Mucosa of rectum (tissue), 2 donors: ENCODE data around the gene FNDC7.
A peak's percentile ranks its signal among the peaks of the same experiment; 100 is the strongest.
"Not testable (repeated sequence)": the region's sequence is repeated elsewhere in the genome, so short reads cannot be mapped to it uniquely, and the experiment has no call there.

Experiments used
- H3K27ac ChIP-seq, 2 donors: one replicate each; pipeline ENCODE4 v1.7.0; 2013; ENCODE audit warnings: inconsistent platforms in 2 of 2, low read depth in 2 of 2, low read length in 2 of 2
- H3K27me3 ChIP-seq, 2 donors: one replicate each; pipeline ENCODE4 v1.7.0; 2013; ENCODE audit warnings: low read length in 2 of 2; ENCODE audit not compliant: control insufficient read depth in 2 of 2, insufficient read depth in 2 of 2
- H3K36me3 ChIP-seq, 2 donors: one replicate each; pipeline ENCODE4 v1.7.0; 2013; ENCODE audit warnings: low read length in 2 of 2; ENCODE audit not compliant: control insufficient read depth in 2 of 2, insufficient read depth in 2 of 2
- H3K4me1 ChIP-seq, 2 donors: one replicate each; pipeline ENCODE4 v1.7.0; 2013; ENCODE audit warnings: low read length in 2 of 2, mild to moderate bottlenecking in 1 of 2; ENCODE audit not compliant: control insufficient read depth in 2 of 2, insufficient read depth in 2 of 2
- H3K4me3 ChIP-seq, 2 donors: one replicate each; pipeline ENCODE4 v1.7.0; 2013; ENCODE audit warnings: low read length in 2 of 2
- H3K9ac ChIP-seq, 2 donors: one replicate each; pipeline ENCODE4 v1.7.0; 2013; ENCODE audit warnings: low read length in 2 of 2, low read depth in 1 of 2, mild to moderate bottlenecking in 1 of 2
- H3K9me3 ChIP-seq, 2 donors: one replicate each; pipeline ENCODE4 v1.7.0; 2013; ENCODE audit warnings: low read length in 2 of 2; ENCODE audit not compliant: control insufficient read depth in 2 of 2
- donor health status: healthy.
- donor health status: Normal muscosa, but diverticular disease.

FNDC7 gene

DNA sequence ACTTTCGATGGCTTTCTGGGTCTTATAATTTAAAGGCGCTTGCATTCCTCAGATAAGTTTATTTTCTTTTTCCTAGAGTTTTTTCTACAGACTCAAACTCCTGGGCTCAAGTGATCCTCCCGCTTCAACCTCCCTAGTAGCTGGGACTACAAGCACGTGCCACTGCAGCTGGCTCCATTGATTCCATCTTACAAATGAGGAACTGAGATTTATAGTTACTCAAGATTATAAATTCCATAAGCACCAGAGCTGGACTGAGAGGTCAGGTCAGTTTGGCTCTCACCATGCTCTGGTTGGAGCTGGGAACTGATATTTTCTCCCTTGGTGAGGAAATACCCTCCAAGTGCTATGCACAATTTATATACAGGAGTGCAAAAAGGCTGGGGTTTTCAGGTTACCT, 34.0 kb upstream of the FNDC7 start:
- Histone ChIP-seq H3K9me3 (no peaks in the 10 kb centered on the region), H3K4me3 (no peak overlapping the region)

DNA sequence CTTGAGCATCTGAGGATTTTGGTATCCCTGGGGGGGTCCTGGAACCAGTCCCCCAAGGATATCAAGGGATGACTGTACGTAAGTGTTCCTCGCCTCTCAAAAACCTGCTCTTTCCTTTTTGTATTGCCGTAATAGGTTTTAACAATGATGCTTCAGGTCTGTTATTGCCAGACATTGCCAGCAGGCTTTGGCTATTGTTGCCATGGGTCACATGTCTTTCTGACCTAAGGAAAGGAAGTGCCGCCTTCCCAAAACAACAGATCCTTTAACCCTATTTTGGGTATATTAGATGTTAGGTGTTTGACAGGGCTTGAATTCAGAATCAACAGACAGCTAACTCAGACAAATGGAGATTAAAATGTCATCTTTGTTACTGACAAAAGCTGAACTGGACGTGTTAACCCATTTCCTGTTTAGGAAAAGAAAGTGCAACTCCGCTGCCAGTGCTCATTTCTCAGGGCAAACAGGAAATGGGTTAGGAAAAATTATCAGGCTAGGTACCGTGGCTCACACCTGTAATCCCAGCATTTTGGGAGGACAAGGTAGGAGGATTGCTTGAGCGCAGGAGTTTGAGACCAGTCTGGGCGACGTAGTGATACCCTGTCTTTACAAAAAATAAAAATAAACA, 33.0 kb upstream of the FNDC7 start:
- no peak overlapping the region for H3K27ac ChIP-seq
- H3K9ac ChIP-seq = peak overlapping the region in 1 of 2 donors; percentile 24
- peak overlapping the region in 1 of 2 donors; percentile 50 for H3K4me3 ChIP-seq

More for the DNA sequence above, 34.0 kb upstream of the FNDC7 start:
- H3K4me1 ChIP-seq = no peaks in the 10 kb centered on the region
- H3K36me3 ChIP-seq = no peaks in the 10 kb centered on the region
- no peak overlapping the region for H3K27ac ChIP-seq
- H3K9ac ChIP-seq = no peak overlapping the region
- no peaks in the 10 kb centered on the region for H3K27me3 ChIP-seq

DNA sequence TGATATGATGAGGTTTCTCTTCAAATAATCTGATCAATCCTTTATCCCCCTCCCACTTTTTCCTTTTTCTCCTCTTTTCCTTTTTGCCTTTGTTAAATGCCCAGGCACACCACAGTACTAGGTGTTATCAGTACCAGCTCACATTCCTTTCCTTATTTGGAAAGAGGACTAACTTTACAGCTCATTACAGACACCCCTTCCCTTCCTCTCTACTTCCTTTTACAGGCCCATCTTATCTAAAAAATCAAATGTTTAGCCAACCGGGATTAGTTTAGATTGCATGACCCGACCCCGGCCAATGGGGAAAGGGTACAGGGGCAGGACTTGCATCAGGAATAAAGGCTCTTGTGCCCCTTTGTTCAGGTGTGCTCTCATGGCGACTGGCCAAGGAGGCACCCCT, 31.0 kb upstream of the FNDC7 start:
- H3K9me3 ChIP-seq, H3K27ac ChIP-seq, H3K4me1 ChIP-seq: not testable (repeated sequence)

More for the DNA sequence above, 33.0 kb upstream of the FNDC7 start:
- Histone ChIP-seq H3K9me3 (no peaks in the 10 kb centered on the region), H3K27me3 (no peaks in the 10 kb centered on the region), H3K36me3 (no peaks in the 10 kb centered on the region), H3K4me1 (no peaks in the 10 kb centered on the region)

DNA sequence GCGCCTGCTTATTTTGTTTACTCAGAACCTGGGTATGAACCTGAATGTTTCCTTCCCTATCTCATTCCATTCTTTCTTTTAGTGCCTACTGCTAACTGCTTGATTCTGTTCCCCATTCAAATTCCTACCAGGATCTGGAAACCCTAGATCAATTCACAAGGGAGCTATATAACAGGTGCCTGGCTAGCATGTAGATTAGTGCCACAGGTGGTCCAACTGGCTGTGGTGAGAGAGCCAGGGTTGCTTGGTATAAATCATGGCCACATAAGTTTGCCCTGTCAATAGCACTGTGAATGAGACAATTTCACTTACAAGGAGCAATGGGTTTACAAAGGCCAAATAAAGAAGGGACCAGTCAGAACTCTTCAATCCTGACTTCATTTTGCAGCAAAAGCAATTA, 27.2 kb upstream of the FNDC7 start:
- Histone ChIP-seq H3K9me3 (no peaks in the 10 kb centered on the region), H3K9ac (no peak overlapping the region), H3K27ac (no peak overlapping the region), H3K4me3 (no peak overlapping the region), H3K27me3 (no peaks in the 10 kb centered on the region), H3K36me3 (no peaks in the 10 kb centered on the region), H3K4me1 (no peaks in the 10 kb centered on the region)

More for the DNA sequence above, 31.0 kb upstream of the FNDC7 start:
- not testable (repeated sequence) for H3K9ac ChIP-seq, H3K4me3 ChIP-seq, H3K36me3 ChIP-seq, H3K27me3 ChIP-seq

DNA sequence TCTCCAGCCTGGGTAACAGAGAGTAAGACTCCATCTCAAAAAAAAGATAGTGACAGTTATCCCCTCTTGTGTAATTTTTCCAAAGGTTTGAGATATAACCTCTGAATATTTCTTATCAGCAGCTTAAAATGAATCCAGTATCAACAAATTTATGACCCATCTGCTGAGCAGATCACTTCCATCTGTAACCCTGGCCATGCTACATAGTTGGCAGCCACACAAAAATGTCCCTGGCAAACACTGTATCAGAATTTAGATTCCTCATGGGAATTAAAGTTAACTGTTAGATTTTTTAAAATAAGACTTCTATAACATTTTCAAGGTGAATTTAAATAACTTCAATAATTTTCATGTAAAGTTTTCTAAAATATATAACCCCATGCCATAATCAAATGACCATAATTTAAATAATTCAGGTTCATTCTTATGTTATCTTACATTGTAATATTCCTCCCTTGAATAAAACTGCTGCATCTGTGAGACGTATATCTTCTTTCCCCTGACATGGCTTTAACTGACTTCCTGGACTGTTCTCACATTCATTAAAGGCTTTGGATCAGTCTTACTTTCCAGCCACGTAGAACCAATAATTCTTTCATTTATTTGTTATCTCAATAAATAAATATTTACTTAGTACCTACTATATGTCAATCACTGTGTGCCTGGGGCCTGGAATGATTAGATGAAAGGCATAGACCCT, 25.9 kb upstream of the FNDC7 start:
- peaks cover 0 to 5% of the 10 kb centered on the region in 2 donors for H3K4me1 ChIP-seq
- H3K4me3 ChIP-seq = no peak overlapping the region
- H3K27me3 ChIP-seq = no peaks in the 10 kb centered on the region
- H3K36me3 ChIP-seq = no peaks in the 10 kb centered on the region
- H3K27ac ChIP-seq = no peak overlapping the region
- no peaks in the 10 kb centered on the region for H3K9me3 ChIP-seq
- no peak overlapping the region for H3K9ac ChIP-seq

DNA sequence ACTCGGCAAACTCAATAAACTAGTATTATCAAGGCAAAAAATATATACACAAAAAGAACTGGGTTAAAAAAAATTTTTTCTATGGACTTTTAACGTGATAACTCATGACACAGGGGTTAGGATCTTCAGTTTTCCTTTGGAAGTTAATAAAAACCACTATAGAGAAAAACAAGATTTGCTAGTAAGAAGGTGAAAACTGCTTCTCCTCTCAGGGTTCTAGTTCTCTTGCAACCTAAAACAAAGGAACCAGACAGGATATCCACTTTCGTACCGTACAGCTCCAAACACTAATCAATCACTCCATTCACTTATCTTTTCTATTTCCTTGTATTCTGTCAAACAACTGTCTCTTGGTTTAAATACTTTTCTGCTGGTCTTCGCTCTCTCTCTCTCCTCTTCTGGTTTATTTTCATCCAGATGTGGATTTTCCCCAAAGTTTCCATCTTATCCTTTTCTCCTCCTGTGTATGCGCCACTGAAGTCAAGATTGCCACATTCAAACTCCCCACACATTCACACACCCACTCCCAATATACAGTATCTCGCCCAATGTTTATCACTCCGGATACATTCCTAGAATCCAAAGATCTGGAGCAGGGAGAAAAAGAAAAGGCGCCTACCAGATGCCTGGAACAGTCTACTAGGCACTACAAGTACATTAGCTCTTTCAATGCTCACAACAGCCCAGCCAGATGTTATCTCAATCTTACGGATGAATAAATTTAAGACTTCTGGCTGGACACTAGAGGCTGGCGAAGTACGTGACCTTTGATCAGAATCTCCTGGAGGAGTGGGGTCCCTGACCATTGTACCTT, 21.4 kb upstream of the FNDC7 start:
- Histone ChIP-seq H3K9ac (peak overlapping the region; percentile 74 to 99), H3K9me3 (no peaks in the 10 kb centered on the region), H3K4me3 (peak overlapping the region; percentile 97 to 100), H3K27ac (peak overlapping the region; percentile 99 to 100), H3K36me3 (peaks cover 5 to 8% of the 10 kb centered on the region in 2 donors), H3K4me1 (peaks cover 5 to 8% of the 10 kb centered on the region in 2 donors), H3K27me3 (no peaks in the 10 kb centered on the region)

DNA sequence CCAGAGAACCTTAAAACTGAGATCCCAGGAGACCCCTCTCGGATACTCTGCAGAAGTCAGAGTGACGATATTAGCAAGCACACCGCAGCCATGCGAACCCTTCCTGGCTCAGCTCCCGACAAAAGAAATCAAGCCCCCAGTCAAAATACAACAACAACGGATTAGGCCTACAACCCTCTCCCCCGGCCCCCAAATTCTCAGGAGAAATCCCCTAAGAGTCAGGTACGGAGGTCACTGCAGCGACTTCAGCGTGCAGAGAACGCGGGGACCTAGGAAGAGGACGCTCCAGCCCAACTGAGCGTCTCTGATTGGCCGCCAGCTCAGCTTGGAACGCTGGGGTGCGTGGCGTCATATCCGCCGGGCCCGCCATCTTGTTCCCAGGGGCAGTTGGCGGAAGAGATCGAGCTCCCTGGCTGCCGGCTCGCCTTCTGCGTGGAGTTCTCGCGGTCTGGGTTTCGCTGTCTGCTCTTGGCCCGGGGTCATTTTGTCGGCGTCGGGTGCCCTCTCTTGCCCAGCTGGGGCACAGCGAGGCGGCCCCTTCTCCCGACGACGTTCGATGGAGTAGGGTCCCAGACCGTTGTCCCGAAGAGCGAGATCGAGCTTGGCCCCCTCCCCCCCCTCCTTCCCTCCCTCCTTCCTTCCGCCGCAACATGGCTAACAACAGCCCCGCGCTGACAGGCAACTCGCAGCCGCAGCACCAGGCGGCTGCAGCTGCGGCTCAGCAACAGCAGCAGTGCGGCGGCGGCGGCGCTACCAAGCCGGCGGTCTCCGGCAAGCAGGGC, 20.6 kb upstream of the FNDC7 start, which contains the start of gene PRPF38B:
TSS of gene PRPF38B (plus strand) at position 369 of the 782 bp plus-strand sequence. CDS start at position 651, 282 bp downstream.
- Histone ChIP-seq H3K9me3 (no peaks in the 10 kb centered on the region), H3K36me3 (peaks cover 13 to 15% of the 10 kb centered on the region in 2 donors)

DNA sequence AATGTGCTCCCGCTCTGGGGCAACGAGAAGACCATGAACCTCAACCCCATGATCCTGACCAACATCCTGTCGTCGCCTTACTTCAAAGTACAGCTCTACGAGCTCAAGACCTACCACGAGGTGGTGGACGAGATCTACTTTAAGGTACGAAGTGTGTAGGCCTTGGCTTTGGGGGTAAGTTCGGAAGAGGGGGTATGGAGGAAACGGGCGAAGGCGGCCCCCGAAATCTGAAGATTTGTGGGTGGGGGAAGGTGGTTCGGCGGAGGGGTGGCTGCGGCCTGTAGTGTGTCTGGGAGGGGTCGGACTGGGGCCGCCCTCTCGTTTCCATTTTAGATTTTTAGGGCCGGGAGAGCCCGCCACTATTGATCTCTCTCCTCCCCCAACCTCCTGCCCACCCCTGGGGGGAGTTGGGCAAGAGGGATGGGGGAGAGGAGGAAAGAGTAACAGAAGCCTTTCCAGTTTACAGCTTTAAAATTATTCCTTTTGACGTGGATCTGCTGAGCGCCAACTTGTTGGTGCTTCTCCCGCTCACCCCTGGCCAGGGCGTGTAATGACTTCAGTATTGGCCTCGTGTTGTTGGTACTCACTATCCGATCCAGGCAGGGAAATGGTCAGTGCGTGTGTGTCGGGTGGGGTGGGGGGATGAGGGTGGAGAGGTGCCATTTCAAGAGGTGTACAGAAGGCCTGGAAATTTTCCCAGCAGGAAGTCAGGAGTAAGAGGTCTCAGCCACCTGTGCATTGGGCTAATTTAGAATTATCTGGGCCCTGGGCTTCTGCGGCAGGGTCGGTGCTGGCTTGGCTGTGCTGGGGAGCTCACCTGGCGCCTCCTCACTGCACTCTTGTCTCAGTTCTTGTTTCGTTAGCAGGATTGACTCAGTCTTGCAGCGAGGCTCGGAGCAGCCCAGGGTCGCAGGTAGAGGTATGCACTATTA, 19.7 kb upstream of the FNDC7 start:
- Histone ChIP-seq H3K9ac (peak overlapping the region; percentile 74 to 99), H3K4me1 (peaks cover 5 to 8% of the 10 kb centered on the region in 2 donors), H3K27me3 (no peaks in the 10 kb centered on the region), H3K4me3 (peak overlapping the region; percentile 97 to 100), H3K9me3 (no peaks in the 10 kb centered on the region), H3K27ac (peak overlapping the region; percentile 99 to 100), H3K36me3 (peaks cover 20 to 23% of the 10 kb centered on the region in 2 donors)

More for the DNA sequence above, 20.6 kb upstream of the FNDC7 start, which contains the start of gene PRPF38B:
- Histone ChIP-seq H3K27me3 (no peaks in the 10 kb centered on the region), H3K27ac (peak within 1 kb of the TSS; percentile 99 to 100), H3K4me1 (peaks cover 5 to 8% of the 10 kb centered on the region in 2 donors), H3K9ac (peak within 1 kb of the TSS; percentile 74 to 99), H3K4me3 (peak within 1 kb of the TSS; percentile 97 to 100)

DNA sequence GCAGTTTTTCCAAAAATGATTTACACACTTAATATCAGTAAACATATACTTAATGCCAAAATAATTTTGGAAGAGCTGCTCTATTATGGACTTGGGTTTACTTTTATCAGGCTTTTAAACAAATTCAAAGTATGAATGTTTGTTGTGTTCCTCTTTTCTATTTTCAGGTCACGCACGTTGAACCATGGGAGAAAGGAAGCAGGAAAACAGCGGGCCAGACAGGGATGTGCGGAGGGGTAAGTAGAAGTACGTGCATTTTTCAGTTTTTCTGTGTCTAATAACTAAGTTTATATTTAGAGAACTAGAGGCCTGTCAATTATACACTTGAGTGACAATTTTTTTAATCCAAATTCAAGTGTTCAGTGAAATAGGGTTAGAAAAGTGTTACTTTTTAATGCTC, 17.2 kb upstream of the FNDC7 start:
- Histone ChIP-seq H3K4me1 (peaks cover 5 to 8% of the 10 kb centered on the region in 2 donors), H3K4me3 (no peak overlapping the region), H3K36me3 (peaks cover 45 to 47% of the 10 kb centered on the region in 2 donors), H3K9me3 (no peaks in the 10 kb centered on the region), H3K27me3 (no peaks in the 10 kb centered on the region), H3K9ac (no peak overlapping the region), H3K27ac (no peak overlapping the region)
